NCI-H2196 (cell line): Measurements from ENCODE around the gene ZNF496.
"Not testable (repeated sequence)": the region's sequence is repeated elsewhere in the genome, so short reads cannot be mapped to it uniquely, and the experiment has no call there.

Experiments
- DNase-seq: peaks from one replicate; lab custom pipeline; 2025; ENCODE audit not compliant: unreplicated experiment; lab: John Stamatoyannopoulos, UW

The ZNF496 gene

GRCh38 chr1:247295274-247295684, 36.4 kb downstream of the ZNF496 start:
- no peak for DNase-seq

GRCh38 chr1:247294282-247294681, 37.4 kb downstream of the ZNF496 start:
- no peak for DNase-seq

- no peak for DNase-seq
Observed at GRCh38 chr1:247293047-247293446, 38.6 kb downstream of the ZNF496 start.

DNA sequence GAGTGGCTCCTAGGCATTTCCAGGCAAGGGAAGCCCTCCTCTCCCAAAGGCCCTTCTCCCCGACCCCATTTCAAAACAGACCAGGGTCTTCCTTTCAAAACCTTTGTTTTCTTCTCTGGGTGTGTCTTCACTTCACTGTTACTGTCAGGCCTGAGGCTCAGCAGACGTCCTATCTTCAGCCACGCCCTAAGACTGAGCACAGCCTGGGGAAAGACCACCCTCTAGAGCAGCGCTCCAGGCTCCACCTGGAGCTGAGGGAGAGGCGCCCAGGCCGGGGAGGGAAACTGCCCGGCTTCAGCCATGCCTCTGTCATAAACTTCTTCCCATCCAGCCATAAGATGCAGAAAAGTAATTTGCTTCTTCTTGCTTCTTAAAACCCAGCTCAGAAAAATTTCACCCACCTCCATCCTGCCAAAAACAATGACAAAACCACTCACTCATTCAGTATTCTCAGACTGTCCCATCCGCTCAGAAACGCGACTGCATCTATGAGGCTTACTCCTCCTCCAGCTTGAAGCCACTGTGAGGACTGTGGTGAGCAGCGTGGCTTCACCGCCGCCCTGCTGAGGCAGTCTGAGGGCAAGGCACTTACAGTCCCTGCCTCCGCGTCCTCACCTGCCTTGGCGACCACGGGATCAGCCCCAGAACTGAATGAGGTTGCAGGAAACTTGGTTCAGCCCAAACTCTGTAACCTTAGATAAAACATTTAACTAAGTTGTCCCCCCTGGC, 39.7 kb downstream of the ZNF496 start:
- no peak for DNase-seq

GRCh38 chr1:247291161-247291560, 40.5 kb downstream of the ZNF496 start:
- no peak for DNase-seq

- no peak for DNase-seq
Observed at GRCh38 chr1:247290576-247290975, 41.1 kb downstream of the ZNF496 start.

- not testable (repeated sequence) for DNase-seq
Observed at GRCh38 chr1:247289274-247289892, 42.3 kb downstream of the ZNF496 start.

DNA sequence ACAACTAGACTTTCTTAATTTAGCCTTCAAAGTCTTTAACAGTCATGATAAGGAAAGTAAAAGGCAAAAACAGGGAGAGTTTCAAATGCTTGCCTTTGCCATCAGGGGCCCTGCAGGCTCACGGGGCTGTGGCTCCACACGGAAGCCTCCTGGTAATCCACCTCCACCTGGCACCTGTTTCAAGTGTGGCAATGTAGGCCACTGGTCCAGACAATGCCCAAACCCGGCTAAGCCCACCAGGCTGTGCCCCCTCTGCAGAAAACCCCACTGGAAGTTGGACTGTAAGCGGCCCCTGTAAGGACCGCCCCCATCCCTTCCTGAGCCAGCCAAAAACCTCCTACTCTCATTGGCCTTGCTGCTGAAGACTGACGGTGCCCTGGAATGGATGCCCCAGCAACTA, 43.3 kb downstream of the ZNF496 start:
- no peak for DNase-seq

- no peak for DNase-seq
Observed at GRCh38 chr1:247287460-247287859, 44.2 kb downstream of the ZNF496 start.

DNA sequence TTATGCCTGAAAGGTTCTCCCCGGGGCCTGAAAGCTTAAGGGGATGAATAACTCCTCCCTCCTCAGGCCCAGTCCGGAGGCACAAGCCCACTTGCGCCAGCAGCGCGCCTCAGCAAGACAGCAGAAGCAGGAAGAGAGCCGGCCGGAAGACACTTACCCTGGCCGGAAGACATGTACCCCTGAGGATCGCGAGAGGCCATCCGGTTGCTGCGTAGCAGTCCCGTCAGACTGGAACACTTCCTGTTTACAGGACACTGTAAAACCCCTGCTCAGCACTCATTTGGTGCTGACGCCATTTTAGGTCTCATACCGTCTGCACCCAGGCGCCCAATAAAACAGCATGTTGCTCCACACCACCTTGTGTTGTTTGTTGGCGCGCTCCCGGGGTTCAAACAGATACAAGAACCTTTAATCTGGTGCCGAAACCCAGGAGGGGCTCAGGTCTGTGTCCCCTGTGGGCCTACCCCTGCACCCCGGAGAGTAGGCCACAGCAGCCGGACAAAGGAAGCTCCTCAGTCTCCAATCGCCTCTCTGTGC, 45.5 kb downstream of the ZNF496 start:
- no peak for DNase-seq

DNA sequence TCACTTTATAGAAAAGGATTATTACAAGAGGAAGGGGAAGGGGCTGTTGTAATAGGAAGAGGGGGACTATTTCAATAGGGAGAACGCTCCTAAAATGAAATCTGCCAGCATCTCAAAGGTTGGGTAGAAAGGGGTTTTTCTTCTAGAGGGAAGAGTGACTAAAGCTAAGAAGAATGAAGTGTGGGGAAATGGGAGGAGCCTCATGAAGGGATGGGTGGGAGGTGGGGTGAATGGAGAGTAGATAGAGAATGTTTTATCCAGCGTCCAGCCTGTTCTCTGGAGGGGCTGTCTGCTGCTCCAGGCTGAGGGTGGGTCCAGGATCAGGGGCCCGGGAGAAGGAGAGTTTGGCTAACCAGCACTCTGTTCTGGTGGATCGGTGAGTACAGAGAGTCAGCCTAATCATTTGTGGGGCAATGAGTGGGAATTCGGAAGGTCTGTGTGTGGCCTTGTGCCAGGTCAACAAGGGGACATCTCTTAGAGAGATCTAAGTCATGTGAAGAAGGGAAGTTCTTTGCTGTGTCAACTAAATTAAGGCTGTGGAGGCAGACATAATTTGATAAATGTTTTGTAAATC, 50.6 kb downstream of the ZNF496 start:
- no peak for DNase-seq

DNA sequence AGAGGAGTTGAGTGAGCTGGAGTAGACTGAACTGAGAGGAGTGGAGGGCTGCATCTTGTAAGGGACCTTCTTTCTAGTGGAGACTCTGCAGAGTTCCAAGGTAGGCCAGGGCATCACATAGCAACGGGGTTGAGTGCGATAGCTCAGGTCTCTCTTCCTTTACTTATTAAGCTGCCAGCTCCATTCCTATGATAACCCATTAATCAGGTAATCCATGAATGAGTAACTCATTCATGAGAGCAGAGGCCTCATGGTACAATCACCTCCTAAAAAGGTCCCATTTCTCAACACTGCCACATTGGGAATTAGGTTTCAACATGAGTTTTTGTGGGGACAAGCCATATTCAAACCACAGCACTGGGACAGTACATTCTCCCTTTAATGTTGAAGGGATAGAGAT, 54.5 kb downstream of the ZNF496 start:
- no peak for DNase-seq

DNA sequence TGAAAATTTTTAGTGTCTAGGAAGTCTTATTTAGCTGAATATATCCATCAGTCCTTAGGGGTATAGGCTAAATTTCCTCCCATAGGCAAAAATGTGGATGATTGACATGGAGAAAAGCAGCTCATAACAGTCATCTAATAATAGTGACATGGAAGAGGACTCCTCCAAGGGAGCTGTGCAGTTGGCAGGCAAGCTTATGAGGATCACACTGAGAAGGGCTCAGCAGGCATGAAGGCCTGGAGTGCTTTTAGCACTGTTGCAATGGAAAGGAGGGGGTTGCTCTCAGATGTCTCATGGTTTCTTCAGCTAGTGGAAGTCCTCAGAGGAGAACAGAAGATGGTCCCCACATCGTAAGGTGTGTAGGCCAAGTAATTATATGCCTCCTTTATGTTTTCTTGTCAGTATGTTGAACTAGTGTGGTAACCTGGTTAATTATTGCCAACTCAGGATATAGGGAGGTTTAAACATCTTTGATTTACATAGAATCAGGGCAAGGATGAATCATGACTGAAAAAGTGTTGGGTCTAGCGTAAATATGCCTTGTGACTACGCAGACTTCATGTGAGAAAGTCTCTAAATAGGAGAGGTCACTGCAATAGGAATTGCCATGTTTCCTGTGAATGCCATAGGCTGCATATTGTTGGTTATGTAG, 56.9 kb downstream of the ZNF496 start:
- no peak for DNase-seq

DNA sequence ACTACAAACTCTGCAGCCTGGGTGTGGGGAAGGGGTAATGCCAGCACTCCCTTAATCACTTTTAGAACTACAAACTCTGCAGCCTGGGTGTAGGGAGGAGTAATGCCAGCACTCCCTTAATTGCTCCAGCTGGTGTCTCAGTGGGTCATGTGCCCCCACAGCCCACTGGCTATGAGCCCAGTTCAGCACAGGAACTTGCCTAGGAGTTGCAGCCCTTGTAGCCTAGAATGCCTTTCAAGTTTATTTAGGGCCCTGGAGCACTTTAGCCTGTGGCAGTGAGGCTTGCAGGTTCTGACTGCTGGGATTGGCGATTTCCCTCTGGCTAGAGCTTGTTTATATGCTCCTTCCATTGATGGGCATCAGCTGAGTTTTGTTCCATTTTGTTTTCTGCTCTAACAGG, 58.7 kb downstream of the ZNF496 start:
- no peak for DNase-seq

DNA sequence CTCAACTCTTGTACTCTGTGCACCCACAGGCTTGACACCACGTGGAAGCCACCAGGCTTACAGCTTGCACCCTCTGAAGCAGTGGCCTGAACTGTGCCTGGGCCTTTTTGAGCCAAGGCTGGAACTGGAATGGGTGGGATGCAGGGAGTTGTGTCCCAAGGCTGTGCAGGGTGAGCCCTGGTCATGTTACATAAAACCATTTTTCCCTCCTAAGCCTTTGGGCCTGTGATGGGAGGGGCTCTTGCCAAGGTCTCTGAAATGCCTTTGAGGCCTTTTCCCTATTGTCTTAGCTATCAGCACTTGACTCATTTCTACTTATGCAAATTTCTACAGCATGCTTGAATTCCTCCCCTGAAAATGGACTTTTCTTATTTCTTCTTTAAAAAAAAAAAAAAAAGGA, 61.7 kb downstream of the ZNF496 start:
- no peak for DNase-seq

DNA sequence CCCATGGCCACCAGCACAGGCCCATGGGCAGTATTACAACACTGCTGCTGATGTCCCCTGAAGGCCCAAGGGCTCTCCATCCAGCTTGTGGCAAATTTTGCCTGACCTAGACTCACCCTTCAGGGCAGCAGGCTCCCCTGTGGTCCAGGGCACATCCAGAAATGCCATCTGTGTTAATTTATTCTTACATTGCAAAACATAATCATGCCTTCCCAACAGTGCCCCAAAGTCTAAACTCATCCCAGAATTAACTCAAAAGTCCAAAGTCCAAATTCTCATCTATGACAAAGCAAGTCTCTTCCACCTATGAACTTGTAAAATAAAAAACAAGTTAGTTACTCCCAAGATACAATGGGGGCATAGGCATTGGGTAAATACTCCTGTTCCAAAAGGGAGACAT, 62.5 kb downstream of the ZNF496 start:
- no peak for DNase-seq

GRCh38 chr1:247268390-247269045, 63.1 kb downstream of the ZNF496 start:
- DNase-seq, result no peak

GRCh38 chr1:247266053-247266452, 65.6 kb downstream of the ZNF496 start:
- no peak for DNase-seq

DNA sequence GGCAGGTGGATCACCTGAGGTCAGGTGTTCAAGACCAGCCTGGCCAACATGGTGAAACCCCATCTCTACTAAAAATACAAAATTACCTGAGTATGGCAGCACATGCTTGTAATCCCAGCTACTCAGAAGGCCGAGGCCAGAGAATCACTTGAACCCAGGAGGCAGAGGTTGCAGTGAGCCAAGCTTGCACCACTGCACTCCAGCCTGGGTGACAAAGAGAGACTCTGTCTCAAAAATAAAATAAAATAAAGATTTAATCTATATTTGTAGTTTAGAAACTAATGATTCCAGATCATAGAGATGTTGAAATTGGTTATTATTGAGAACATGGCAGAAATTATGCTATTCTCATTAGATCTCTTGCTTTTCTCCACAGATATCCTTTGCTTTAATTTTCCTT, 75.9 kb downstream of the ZNF496 start, which contains the start of gene VN1R5:
Gene VN1R5, plus strand, starts transcription at position 301 of the 400 bp plus-strand sequence.
- not testable (repeated sequence) for DNase-seq

- DNase-seq, result no peak
Observed at GRCh38 chr1:247247568-247247967, 84.1 kb downstream of the ZNF496 start.
